ENCODE data around the gene LDHAL6A. TPM values are rescaled to one million over a fixed set of nuclear protein-coding genes. Genes with fewer than 3 reads are reported as not detected.

Gene LDHAL6A
- total RNA-seq, 1 experiment from 2014 or later = 0.59 TPM

DNA sequence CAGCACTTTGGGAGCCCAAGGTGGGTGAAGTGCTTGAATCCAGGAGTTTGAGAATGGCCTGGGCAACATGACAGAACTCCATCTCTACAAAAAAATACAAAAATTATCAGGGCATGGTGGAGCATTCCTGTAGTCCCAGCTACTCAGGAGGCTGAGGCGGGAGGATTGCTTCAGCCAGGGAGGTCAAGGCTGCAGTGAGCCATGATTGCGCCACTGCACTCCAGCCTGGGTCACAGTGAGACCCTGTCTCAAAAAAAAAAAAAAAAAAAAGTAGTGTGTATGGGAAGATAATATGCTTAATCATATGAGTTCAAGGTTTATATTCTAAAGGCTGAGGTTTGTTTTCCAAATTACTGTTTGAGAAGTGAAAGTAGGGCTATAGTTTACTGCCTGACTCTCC, 10.7 kb downstream of the LDHAL6A start:
- Mint-ChIP-seq H3K36me3 (ENCODE audit: insufficient read depth, unreplicated experiment) (no peaks in the 10 kb centered on the region), H3K4me3 (ENCODE audit: unreplicated experiment) (no peak overlapping the region), H3K9me3 (ENCODE audit: unreplicated experiment) (no peaks in the 10 kb centered on the region), H3K4me1 (ENCODE audit: low read depth, unreplicated experiment) (no peaks in the 10 kb centered on the region), H3K27ac (ENCODE audit: unreplicated experiment) (no peak overlapping the region), H3K27me3 (ENCODE audit: insufficient read depth, unreplicated experiment) (no peaks in the 10 kb centered on the region)
- TF ChIP-seq, protein P1, sequence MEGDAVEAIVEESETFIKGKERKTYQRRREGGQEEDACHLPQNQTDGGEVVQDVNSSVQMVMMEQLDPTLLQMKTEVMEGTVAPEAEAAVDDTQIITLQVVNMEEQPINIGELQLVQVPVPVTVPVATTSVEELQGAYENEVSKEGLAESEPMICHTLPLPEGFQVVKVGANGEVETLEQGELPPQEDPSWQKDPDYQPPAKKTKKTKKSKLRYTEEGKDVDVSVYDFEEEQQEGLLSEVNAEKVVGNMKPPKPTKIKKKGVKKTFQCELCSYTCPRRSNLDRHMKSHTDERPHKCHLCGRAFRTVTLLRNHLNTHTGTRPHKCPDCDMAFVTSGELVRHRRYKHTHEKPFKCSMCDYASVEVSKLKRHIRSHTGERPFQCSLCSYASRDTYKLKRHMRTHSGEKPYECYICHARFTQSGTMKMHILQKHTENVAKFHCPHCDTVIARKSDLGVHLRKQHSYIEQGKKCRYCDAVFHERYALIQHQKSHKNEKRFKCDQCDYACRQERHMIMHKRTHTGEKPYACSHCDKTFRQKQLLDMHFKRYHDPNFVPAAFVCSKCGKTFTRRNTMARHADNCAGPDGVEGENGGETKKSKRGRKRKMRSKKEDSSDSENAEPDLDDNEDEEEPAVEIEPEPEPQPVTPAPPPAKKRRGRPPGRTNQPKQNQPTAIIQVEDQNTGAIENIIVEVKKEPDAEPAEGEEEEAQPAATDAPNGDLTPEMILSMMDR (IDR thresholded peaks at IDR 0.05; ENCODE audit: insufficient read depth in 1 of 2, low read depth in 1 of 2, low read length in 1 of 2, severe bottlenecking in 1 of 2, unreplicated experiment in 1 of 2) = no peak
- Histone ChIP-seq H3K36me3 (ENCODE audit: control insufficient read depth, insufficient read depth, low read length) (no peaks in the 10 kb centered on the region), H3K9me3 (no peaks in the 10 kb centered on the region), H3K27me3 (replicated peaks; ENCODE audit: control insufficient read depth, insufficient read depth, low read length) (no peaks in the 10 kb centered on the region), H3K4me3 (ENCODE audit: low read depth, low read length) (no peak overlapping the region), H3K4me1 (no peaks in the 10 kb centered on the region)
- ChIA-PET POLR2A (no interaction called here), CTCF (interaction anchor here (0.7 kb wide), 1 partner anchor 260 kb away, joined by 5 read pairs; no protein-coding TSS in a partner anchor)
- intact Hi-C loops (cut with micrococcal nuclease; ENCODE audit: unreplicated experiment) = no loop called here
- no peak for DNase-seq
- no TSS peak for BruUV-seq (replicated peaks)

DNA sequence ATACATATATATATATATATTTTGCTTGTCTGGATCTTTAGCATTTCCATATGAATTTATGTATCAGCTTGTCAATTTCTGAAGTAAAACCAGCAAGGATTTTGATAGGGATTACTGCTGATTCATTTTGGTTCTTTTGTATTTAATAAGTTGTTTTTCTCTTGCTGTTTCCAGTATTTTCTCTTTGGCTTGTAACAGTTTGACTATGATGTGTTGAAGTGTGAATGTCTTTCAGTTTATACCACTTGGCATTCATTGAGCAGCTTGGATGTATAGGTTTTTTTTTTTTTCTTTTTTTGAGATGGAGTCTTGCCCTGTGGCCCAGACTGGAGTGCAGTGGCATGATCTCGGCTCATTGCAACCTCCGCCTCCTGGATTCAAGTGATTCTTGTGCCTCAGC, 12.4 kb downstream of the LDHAL6A start:
- Mint-ChIP-seq H3K4me1 (ENCODE audit: low read depth, unreplicated experiment) (no peaks in the 10 kb centered on the region), H3K4me3 (ENCODE audit: unreplicated experiment) (no peak overlapping the region), H3K9me3 (ENCODE audit: unreplicated experiment) (no peaks in the 10 kb centered on the region), H3K27me3 (ENCODE audit: insufficient read depth, unreplicated experiment) (no peaks in the 10 kb centered on the region), H3K27ac (ENCODE audit: unreplicated experiment) (no peak overlapping the region), H3K36me3 (ENCODE audit: insufficient read depth, unreplicated experiment) (no peaks in the 10 kb centered on the region)
- intact Hi-C loops (cut with micrococcal nuclease; ENCODE audit: unreplicated experiment) = no loop called here
- ChIA-PET POLR2A (no interaction called here), CTCF (no interaction called here)
- Histone ChIP-seq H3K27me3 (replicated peaks; ENCODE audit: control insufficient read depth, insufficient read depth, low read length) (no peaks in the 10 kb centered on the region), H3K36me3 (ENCODE audit: control insufficient read depth, insufficient read depth, low read length) (no peaks in the 10 kb centered on the region), H3K9me3 (no peaks in the 10 kb centered on the region), H3K4me3 (ENCODE audit: low read depth, low read length) (no peak overlapping the region), H3K4me1 (no peaks in the 10 kb centered on the region)
- no TSS peak for BruUV-seq (replicated peaks)
- TF ChIP-seq, protein P1 (IDR thresholded peaks at IDR 0.05; ENCODE audit: insufficient read depth in 1 of 2, low read depth in 1 of 2, low read length in 1 of 2, severe bottlenecking in 1 of 2, unreplicated experiment in 1 of 2) = no peak
- no peak for DNase-seq

DNA sequence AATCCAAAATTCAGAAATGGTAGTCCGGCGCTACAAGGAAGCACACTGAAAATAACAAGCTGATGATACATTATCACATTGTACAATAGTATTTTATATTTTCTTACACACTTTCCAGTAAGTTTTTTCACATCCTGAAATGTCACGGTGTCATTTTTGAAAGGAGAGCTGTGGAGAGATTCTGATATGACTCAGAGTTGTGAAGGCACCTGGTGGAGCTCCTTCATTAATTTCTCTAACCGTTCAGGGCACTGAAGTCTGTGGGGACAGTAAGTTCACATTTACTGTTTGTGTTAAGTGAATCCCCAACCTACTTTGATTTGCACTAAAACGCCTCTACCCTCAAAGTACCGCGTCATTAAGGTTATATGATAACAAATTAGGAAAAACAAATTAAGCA, 13.3 kb downstream of the LDHAL6A start:
- intact Hi-C loops (cut with micrococcal nuclease; ENCODE audit: unreplicated experiment) = no loop called here
- Mint-ChIP-seq H3K27ac (ENCODE audit: unreplicated experiment) (no peak overlapping the region), H3K9me3 (ENCODE audit: unreplicated experiment) (no peaks in the 10 kb centered on the region), H3K27me3 (ENCODE audit: insufficient read depth, unreplicated experiment) (no peaks in the 10 kb centered on the region), H3K4me1 (ENCODE audit: low read depth, unreplicated experiment) (no peaks in the 10 kb centered on the region), H3K4me3 (ENCODE audit: unreplicated experiment) (no peak overlapping the region), H3K36me3 (ENCODE audit: insufficient read depth, unreplicated experiment) (no peaks in the 10 kb centered on the region)
- 0 out of 2 replicates have a peak, but pooled peaks cover 3% of the 10 kb centered on the region for H3K4me1 ChIP-seq
- POLR2A ChIA-PET = no interaction called here
- no peaks in the 10 kb centered on the region for H3K27me3 ChIP-seq (replicated peaks; ENCODE audit: control insufficient read depth, insufficient read depth, low read length)
- no peaks in the 10 kb centered on the region for H3K9me3 ChIP-seq
- H3K36me3 ChIP-seq (ENCODE audit: control insufficient read depth, insufficient read depth, low read length) = no peaks in the 10 kb centered on the region
- H3K4me3 ChIP-seq (ENCODE audit: low read depth, low read length) = no peak overlapping the region
- CTCF ChIA-PET = no interaction called here
- TF ChIP-seq, protein P1 (IDR thresholded peaks at IDR 0.05; ENCODE audit: insufficient read depth in 1 of 2, low read depth in 1 of 2, low read length in 1 of 2, severe bottlenecking in 1 of 2, unreplicated experiment in 1 of 2) = no peak
- no TSS peak for BruUV-seq (replicated peaks)
- no peak for DNase-seq
